ENCODE results near the gene HYAL1. TPM values are rescaled to one million over a fixed set of nuclear protein-coding genes. Genes with fewer than 3 reads are reported as not detected.

The HYAL1 gene
- total RNA-seq, 1 donor from 2014 or later, result 78.8 TPM

GRCh38 chr3:50260942-50261441 lies 42.4 kb downstream of the HYAL1 start:
- ATAC-seq, result no peak
- peaks cover 33% of the 10 kb centered on the region for H3K36me3 ChIP-seq
- H3K9me3 ChIP-seq, result no peaks in the 10 kb centered on the region
- intact Hi-C loops (cut with DNase I), result no loop called here
- peaks cover 52% of the 10 kb centered on the region for H3K4me1 ChIP-seq
- H3K4me3 ChIP-seq, result peak overlapping the region; percentile 66
- H3K27me3 ChIP-seq, result no peaks in the 10 kb centered on the region
- DNase-seq, result no peak
- peak overlapping the region; percentile 96 for H3K27ac ChIP-seq
- TF ChIP-seq CTCF (IDR thresholded peaks at IDR 0.05), result no peak

- H3K27ac ChIP-seq, result peak overlapping the region; percentile 96
- peak overlapping the region; percentile 66 for H3K4me3 ChIP-seq
- intact Hi-C loops (cut with DNase I), result no loop called here
- ATAC-seq, result peak; percentile 85
- DNase-seq, result peak; percentile 97
- H3K4me1 ChIP-seq, result peaks cover 44% of the 10 kb centered on the region
- H3K9me3 ChIP-seq, result no peaks in the 10 kb centered on the region
- H3K36me3 ChIP-seq, result peaks cover 40% of the 10 kb centered on the region
- H3K27me3 ChIP-seq, result no peaks in the 10 kb centered on the region
- TF ChIP-seq CTCF (IDR thresholded peaks at IDR 0.05), result peak; percentile 95
Observed at GRCh38 chr3:50260027-50260941, 43.1 kb downstream of the HYAL1 start.

- no peaks in the 10 kb centered on the region for H3K27me3 ChIP-seq
- peaks cover 46% of the 10 kb centered on the region for H3K36me3 ChIP-seq
- no peaks in the 10 kb centered on the region for H3K9me3 ChIP-seq
- intact Hi-C loops (cut with DNase I), result no loop called here
- peak overlapping the region; percentile 96 for H3K27ac ChIP-seq
- no peak for ATAC-seq
- peaks cover 40% of the 10 kb centered on the region for H3K4me1 ChIP-seq
- no peak for DNase-seq
- TF ChIP-seq CTCF (IDR thresholded peaks at IDR 0.05), result no peak
- H3K4me3 ChIP-seq, result peak overlapping the region; percentile 66
Observed at GRCh38 chr3:50259432-50260026, 43.8 kb downstream of the HYAL1 start.

GRCh38 chr3:50258979-50259378 lies 44.4 kb downstream of the HYAL1 start:
- Histone ChIP-seq H3K4me1 (peaks cover 40% of the 10 kb centered on the region), H3K4me3 (no peak overlapping the region), H3K36me3 (peaks cover 51% of the 10 kb centered on the region), H3K27me3 (no peaks in the 10 kb centered on the region), H3K9me3 (no peaks in the 10 kb centered on the region), H3K27ac (peak overlapping the region; percentile 96)
- ATAC-seq (no peak), DNase-seq (no peak)
- no peak for TF ChIP-seq CTCF (IDR thresholded peaks at IDR 0.05)
- intact Hi-C loops (cut with DNase I), result no loop called here

GRCh38 chr3:50258029-50258680 lies 45.2 kb downstream of the HYAL1 start:
- Histone ChIP-seq H3K9me3 (no peaks in the 10 kb centered on the region), H3K27me3 (no peaks in the 10 kb centered on the region), H3K4me1 (peaks cover 34% of the 10 kb centered on the region), H3K4me3 (no peak overlapping the region), H3K36me3 (peaks cover 60% of the 10 kb centered on the region), H3K27ac (peak overlapping the region; percentile 96)
- DNase-seq (no peak), ATAC-seq (no peak)
- intact Hi-C loops (cut with DNase I), result no loop called here
- no peak for TF ChIP-seq CTCF (IDR thresholded peaks at IDR 0.05)

All from upper lobe of right lung (tissue), 1 donor.